ENCODE data around the gene LDLRAD4. TPM values are rescaled to one million over a fixed set of nuclear protein-coding genes. Genes with fewer than 3 reads are reported as not detected.

The LDLRAD4 gene
- total and polyA plus RNA-seq, 5 donors from 2014 or later, result 42.4 to 207 (median 49.8) TPM

DNA sequence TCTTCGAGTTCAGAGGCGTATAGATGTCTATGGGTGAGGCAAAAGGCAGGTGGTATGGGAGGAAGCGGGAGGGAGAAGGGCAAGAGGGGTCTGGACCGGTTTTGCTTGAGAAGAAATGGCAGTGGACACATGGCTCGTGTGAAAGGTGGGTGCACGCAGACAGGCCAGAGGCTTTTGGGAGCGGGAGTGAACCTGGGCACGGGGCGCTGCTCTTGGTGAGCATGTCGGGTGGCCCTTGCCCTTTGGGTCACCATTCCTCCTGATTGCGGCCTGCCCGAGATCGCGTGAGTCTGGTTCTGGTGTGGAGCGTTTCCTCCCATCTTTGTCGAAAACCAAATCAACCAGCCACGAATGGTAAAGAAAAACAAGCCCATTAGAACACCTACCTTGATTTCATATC, 12.6 kb downstream of the LDLRAD4 start:
- Mint-ChIP-seq H3K4me1 (peaks cover 0 to 3% (median 0%) of the 10 kb centered on the region in 4 donors), H3K4me3 (no peak overlapping the region), H3K27me3 (no peaks in the 10 kb centered on the region), H3K36me3 (no peaks in the 10 kb centered on the region), H3K9me3 (no peaks in the 10 kb centered on the region), H3K27ac (no peak overlapping the region)
- no peaks in the 10 kb centered on the region for H3K4me1 ChIP-seq (ENCODE audit: control insufficient read depth, insufficient read depth, low read length, poor library complexity, severe bottlenecking)
- no peaks in the 10 kb centered on the region for H3K27me3 ChIP-seq (ENCODE audit: control insufficient read depth, insufficient read depth, low read length)
- DNase-seq (no peak), ATAC-seq (ENCODE audit: low read depth in 2 of 2) (no peak)
- no peaks in the 10 kb centered on the region for H3K9me3 ChIP-seq (ENCODE audit: control insufficient read depth in 2 of 2, low read length in 2 of 2)
- H3K4me3 ChIP-seq (ENCODE audit: low read depth, low read length), result no peak overlapping the region
- H3K36me3 ChIP-seq (ENCODE audit: control insufficient read depth, insufficient read depth, low read length), result no peaks in the 10 kb centered on the region
- no peak overlapping the region for H3K27ac ChIP-seq (ENCODE audit: insufficient read depth, low read length, poor library complexity, severe bottlenecking)

DNA sequence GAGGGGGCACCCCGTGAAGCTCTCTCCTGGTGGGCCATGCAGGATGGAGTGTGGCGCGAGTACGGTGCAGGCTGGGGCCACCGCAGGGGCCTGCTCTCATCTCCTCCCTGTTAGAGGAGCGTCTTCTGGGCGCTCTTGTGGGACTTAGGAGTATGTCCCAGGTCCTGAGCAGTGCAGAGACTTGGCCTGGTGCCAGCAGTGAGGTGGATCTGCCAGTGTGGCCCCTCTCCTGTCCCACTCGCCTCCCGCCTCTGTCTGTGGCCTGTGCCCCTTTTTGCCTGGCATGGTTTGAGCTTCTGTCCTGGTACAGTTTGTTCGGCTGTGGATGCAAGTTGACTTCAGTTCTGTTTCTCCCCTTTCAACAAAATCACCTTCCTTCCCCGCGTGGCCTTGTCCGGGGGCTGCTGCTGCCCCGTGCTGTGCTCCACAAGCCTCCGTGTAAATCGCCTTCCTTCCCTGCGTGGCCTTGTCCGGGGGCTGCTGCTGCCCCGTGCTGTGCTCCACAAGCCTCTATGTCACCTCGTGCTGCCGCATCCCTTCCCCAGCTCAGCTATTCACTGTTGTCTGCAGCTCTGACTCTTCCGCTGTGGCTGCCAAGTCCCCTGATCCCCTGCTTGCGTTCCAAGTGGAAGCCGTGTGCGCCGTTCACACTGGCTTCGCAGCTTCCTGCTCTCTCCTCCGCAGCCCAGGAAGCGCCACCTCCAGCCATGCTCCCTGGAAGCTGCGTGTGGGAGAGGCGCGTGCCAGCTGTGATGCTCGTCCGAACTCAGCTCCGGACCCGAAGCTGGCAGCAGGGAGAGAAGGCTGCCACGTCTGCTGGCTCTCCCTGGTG, 13.7 kb downstream of the LDLRAD4 start:
- H3K36me3 Mint-ChIP-seq, result no peaks in the 10 kb centered on the region
- DNase-seq (no peak), ATAC-seq (ENCODE audit: low read depth in 2 of 2) (no peak)
- H3K4me3 ChIP-seq (ENCODE audit: low read depth, low read length), result no peak overlapping the region
- no peak overlapping the region for H3K4me3 Mint-ChIP-seq
- peak overlapping the region in 1 of 3 donors; percentile 14 for H3K27ac Mint-ChIP-seq
- H3K4me1 Mint-ChIP-seq, result peaks cover 0 to 3% (median 0%) of the 10 kb centered on the region in 4 donors
- no peaks in the 10 kb centered on the region for H3K4me1 ChIP-seq (ENCODE audit: control insufficient read depth, insufficient read depth, low read length, poor library complexity, severe bottlenecking)
- H3K9me3 Mint-ChIP-seq, result no peaks in the 10 kb centered on the region
- H3K27me3 Mint-ChIP-seq, result peaks cover 4% of the 10 kb centered on the region
- no peaks in the 10 kb centered on the region for H3K9me3 ChIP-seq (ENCODE audit: control insufficient read depth in 2 of 2, low read length in 2 of 2)
- no peaks in the 10 kb centered on the region for H3K36me3 ChIP-seq (ENCODE audit: control insufficient read depth, insufficient read depth, low read length)
- H3K27me3 ChIP-seq (ENCODE audit: control insufficient read depth, insufficient read depth, low read length), result no peaks in the 10 kb centered on the region
- no peak overlapping the region for H3K27ac ChIP-seq (ENCODE audit: insufficient read depth, low read length, poor library complexity, severe bottlenecking)

- no peak overlapping the region for H3K4me3 ChIP-seq (ENCODE audit: low read depth, low read length)
- Mint-ChIP-seq H3K4me1 (peaks cover 0 to 3% (median 0%) of the 10 kb centered on the region in 4 donors), H3K27me3 (peaks cover 4% of the 10 kb centered on the region), H3K9me3 (no peaks in the 10 kb centered on the region), H3K36me3 (no peaks in the 10 kb centered on the region), H3K27ac (peak overlapping the region in 1 of 3 donors; percentile 51), H3K4me3 (no peak overlapping the region)
- ATAC-seq (ENCODE audit: low read depth in 2 of 2) (no peak), DNase-seq (no peak)
- no peaks in the 10 kb centered on the region for H3K36me3 ChIP-seq (ENCODE audit: control insufficient read depth, insufficient read depth, low read length)
- H3K4me1 ChIP-seq (ENCODE audit: control insufficient read depth, insufficient read depth, low read length, poor library complexity, severe bottlenecking), result no peaks in the 10 kb centered on the region
- no peaks in the 10 kb centered on the region for H3K9me3 ChIP-seq (ENCODE audit: control insufficient read depth in 2 of 2, low read length in 2 of 2)
- no peak overlapping the region for H3K27ac ChIP-seq (ENCODE audit: insufficient read depth, low read length, poor library complexity, severe bottlenecking)
- H3K27me3 ChIP-seq (ENCODE audit: control insufficient read depth, insufficient read depth, low read length), result no peaks in the 10 kb centered on the region
These were observed 14.6 kb downstream of the LDLRAD4 start for GRCh38 chr18:13232971-13233786.

DNA sequence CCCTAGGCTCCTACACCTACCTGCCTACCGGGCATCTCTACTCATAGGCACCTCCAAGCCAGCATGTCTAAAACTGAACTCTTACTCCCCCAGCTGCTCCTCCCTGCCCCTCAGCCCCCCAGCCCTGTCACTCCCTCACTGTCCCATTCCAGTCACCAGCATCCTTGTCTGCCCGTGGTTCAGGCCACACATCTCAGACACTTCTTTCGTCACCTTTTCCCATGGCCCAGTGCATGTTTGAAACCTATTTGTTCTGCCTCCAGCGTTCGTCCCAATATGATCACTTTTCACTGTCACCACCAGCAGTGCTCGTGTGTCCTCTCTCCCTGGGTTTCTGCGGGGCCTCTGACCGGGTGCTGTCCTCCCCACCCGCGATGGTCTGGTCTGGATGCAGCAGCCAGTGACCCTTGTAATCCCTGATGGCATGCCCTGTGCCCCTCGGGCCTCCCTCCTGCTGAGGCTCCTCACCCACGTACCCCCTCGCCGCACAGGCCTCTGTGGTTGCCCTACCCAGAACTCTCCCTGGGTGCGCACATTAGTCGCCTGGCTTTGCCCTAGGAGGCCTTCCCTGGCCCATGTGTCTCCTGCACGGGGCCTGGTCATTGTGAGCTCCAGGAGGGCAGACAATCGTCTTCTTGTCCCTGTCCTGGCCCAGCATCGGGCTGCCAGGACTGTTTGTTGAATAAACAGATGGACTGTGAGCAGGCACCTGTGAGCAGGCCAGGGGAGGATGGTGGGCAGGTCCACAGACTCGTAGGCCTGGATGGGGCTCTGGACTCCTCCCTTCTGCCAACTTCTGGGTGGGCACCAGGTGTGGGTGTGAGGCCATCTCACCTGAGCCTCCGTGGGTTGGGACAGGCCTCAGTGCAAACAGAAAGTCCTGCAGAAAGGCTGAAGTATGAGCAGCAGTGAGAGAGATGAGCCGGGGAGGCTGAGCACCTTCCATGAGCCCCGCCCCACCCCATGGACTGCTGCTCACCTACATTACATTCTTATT, 15.5 kb downstream of the LDLRAD4 start:
- peaks cover 4% of the 10 kb centered on the region for H3K27me3 Mint-ChIP-seq
- Histone ChIP-seq H3K4me3 (ENCODE audit: low read depth, low read length) (no peak overlapping the region), H3K9me3 (ENCODE audit: control insufficient read depth in 2 of 2, low read length in 2 of 2) (no peaks in the 10 kb centered on the region), H3K4me1 (ENCODE audit: control insufficient read depth, insufficient read depth, low read length, poor library complexity, severe bottlenecking) (no peaks in the 10 kb centered on the region), H3K36me3 (ENCODE audit: control insufficient read depth, insufficient read depth, low read length) (no peaks in the 10 kb centered on the region), H3K27me3 (ENCODE audit: control insufficient read depth, insufficient read depth, low read length) (no peaks in the 10 kb centered on the region), H3K27ac (ENCODE audit: insufficient read depth, low read length, poor library complexity, severe bottlenecking) (no peak overlapping the region)
- no peak overlapping the region for H3K4me3 Mint-ChIP-seq
- DNase-seq (no peak), ATAC-seq (ENCODE audit: low read depth in 2 of 2) (no peak)
- H3K36me3 Mint-ChIP-seq, result no peaks in the 10 kb centered on the region
- H3K4me1 Mint-ChIP-seq, result peaks cover 0 to 6% (median 0%) of the 10 kb centered on the region in 4 donors
- no peaks in the 10 kb centered on the region for H3K9me3 Mint-ChIP-seq
- peak overlapping the region in 2 of 3 donors; percentile 51 to 85 for H3K27ac Mint-ChIP-seq

- H3K27me3 ChIP-seq (ENCODE audit: control insufficient read depth, insufficient read depth, low read length), result no peaks in the 10 kb centered on the region
- no peaks in the 10 kb centered on the region for H3K9me3 ChIP-seq (ENCODE audit: control insufficient read depth in 2 of 2, low read length in 2 of 2)
- DNase-seq (no peak), ATAC-seq (ENCODE audit: low read depth in 2 of 2) (no peak)
- no peak overlapping the region for H3K4me3 Mint-ChIP-seq
- no peaks in the 10 kb centered on the region for H3K4me1 ChIP-seq (ENCODE audit: control insufficient read depth, insufficient read depth, low read length, poor library complexity, severe bottlenecking)
- peaks cover 0 to 6% (median 1%) of the 10 kb centered on the region in 4 donors for H3K4me1 Mint-ChIP-seq
- no peaks in the 10 kb centered on the region for H3K9me3 Mint-ChIP-seq
- no peak overlapping the region for H3K27ac Mint-ChIP-seq
- no peaks in the 10 kb centered on the region for H3K36me3 Mint-ChIP-seq
- no peak overlapping the region for H3K27ac ChIP-seq (ENCODE audit: insufficient read depth, low read length, poor library complexity, severe bottlenecking)
- H3K27me3 Mint-ChIP-seq, result peaks cover 4% of the 10 kb centered on the region
- H3K4me3 ChIP-seq (ENCODE audit: low read depth, low read length), result no peak overlapping the region
- H3K36me3 ChIP-seq (ENCODE audit: control insufficient read depth, insufficient read depth, low read length), result no peaks in the 10 kb centered on the region
These were observed 16.9 kb downstream of the LDLRAD4 start for GRCh38 chr18:13235421-13235831.

GRCh38 chr18:13235981-13236380, 17.4 kb downstream of the LDLRAD4 start:
- ATAC-seq (ENCODE audit: low read depth in 2 of 2) (no peak), DNase-seq (no peak)
- H3K4me3 Mint-ChIP-seq, result no peak overlapping the region
- peaks cover 0 to 6% (median 2%) of the 10 kb centered on the region in 4 donors for H3K4me1 Mint-ChIP-seq
- Histone ChIP-seq H3K27me3 (ENCODE audit: control insufficient read depth, insufficient read depth, low read length) (no peaks in the 10 kb centered on the region), H3K27ac (ENCODE audit: insufficient read depth, low read length, poor library complexity, severe bottlenecking) (no peak overlapping the region), H3K4me3 (ENCODE audit: low read depth, low read length) (no peak overlapping the region), H3K4me1 (ENCODE audit: control insufficient read depth, insufficient read depth, low read length, poor library complexity, severe bottlenecking) (no peaks in the 10 kb centered on the region), H3K36me3 (ENCODE audit: control insufficient read depth, insufficient read depth, low read length) (no peaks in the 10 kb centered on the region), H3K9me3 (ENCODE audit: control insufficient read depth in 2 of 2, low read length in 2 of 2) (no peaks in the 10 kb centered on the region)
- H3K36me3 Mint-ChIP-seq, result no peaks in the 10 kb centered on the region
- H3K9me3 Mint-ChIP-seq, result no peaks in the 10 kb centered on the region
- peaks cover 4% of the 10 kb centered on the region for H3K27me3 Mint-ChIP-seq
- H3K27ac Mint-ChIP-seq, result no peak overlapping the region

DNA sequence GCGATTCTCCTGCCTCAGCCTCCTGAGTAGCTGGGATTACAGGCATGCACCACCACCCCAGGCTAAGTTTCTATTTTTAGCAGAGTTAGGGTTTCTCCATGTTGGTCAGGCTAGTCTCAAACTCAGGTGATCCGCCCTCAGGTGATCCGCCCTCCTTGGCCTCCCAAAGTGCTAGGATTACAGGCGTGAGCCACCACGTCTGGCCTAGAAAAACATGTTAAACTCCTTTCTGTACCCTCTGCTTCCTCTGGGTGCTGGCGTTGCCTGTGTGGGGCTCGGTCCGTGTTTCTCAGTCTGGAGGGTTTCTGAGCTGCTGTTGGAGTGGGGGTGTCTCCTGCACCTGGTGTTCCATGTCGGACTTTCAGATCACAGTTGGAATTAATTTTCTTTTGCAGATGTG, 17.9 kb downstream of the LDLRAD4 start:
- no peak for ATAC-seq (ENCODE audit: low read depth in 2 of 2)
- H3K4me1 Mint-ChIP-seq, result peaks cover 0 to 6% (median 2%) of the 10 kb centered on the region in 4 donors

More for the DNA sequence above, 17.9 kb downstream of the LDLRAD4 start:
- H3K9me3 Mint-ChIP-seq, result no peaks in the 10 kb centered on the region
- no peak overlapping the region for H3K4me3 Mint-ChIP-seq
- Histone ChIP-seq H3K9me3 (ENCODE audit: control insufficient read depth in 2 of 2, low read length in 2 of 2) (no peaks in the 10 kb centered on the region), H3K36me3 (ENCODE audit: control insufficient read depth, insufficient read depth, low read length) (no peaks in the 10 kb centered on the region), H3K4me3 (ENCODE audit: low read depth, low read length) (no peak overlapping the region), H3K27me3 (ENCODE audit: control insufficient read depth, insufficient read depth, low read length) (no peaks in the 10 kb centered on the region), H3K27ac (ENCODE audit: insufficient read depth, low read length, poor library complexity, severe bottlenecking) (no peak overlapping the region), H3K4me1 (ENCODE audit: control insufficient read depth, insufficient read depth, low read length, poor library complexity, severe bottlenecking) (no peaks in the 10 kb centered on the region)
- H3K36me3 Mint-ChIP-seq, result no peaks in the 10 kb centered on the region
- H3K27me3 Mint-ChIP-seq, result peaks cover 4% of the 10 kb centered on the region
- H3K27ac Mint-ChIP-seq, result no peak overlapping the region
- no peak for DNase-seq
